Type B pancreatic cell (in vitro differentiated cells): ENCODE measurements around the gene CEACAM4. TPM values are rescaled to one million over a fixed set of nuclear protein-coding genes. Genes with fewer than 3 reads are reported as not detected.

ENCODE experiments used
- DNase-seq: peaks from one replicate; pipeline ENCODE4 v3.0.0; 2021; ENCODE audit warnings: mixed read lengths; ENCODE audit not compliant: unreplicated experiment; ENCODE audit errors: extremely low spot score
- H3K27ac Mint-ChIP-seq: 2 replicates; pipeline ENCODE4 v1.8.0; 2021; ENCODE audit warnings: mild to moderate bottlenecking, mixed read lengths
- H3K27me3 Mint-ChIP-seq: 2 replicates; pipeline ENCODE4 v1.8.0; 2021; ENCODE audit warnings: mixed read lengths
- H3K36me3 Mint-ChIP-seq: 2 replicates; pipeline ENCODE4 v1.8.0; 2021; ENCODE audit warnings: mixed read lengths
- H3K4me1 Mint-ChIP-seq: one replicate; pipeline ENCODE4 v1.8.0; 2021; ENCODE audit warnings: mixed read lengths; ENCODE audit not compliant: unreplicated experiment
- H3K4me3 Mint-ChIP-seq: 2 replicates; pipeline ENCODE4 v1.8.0; 2021; ENCODE audit warnings: mild to moderate bottlenecking, mixed read lengths
- H3K9me3 Mint-ChIP-seq: 2 replicates; pipeline ENCODE4 v1.8.0; 2021; ENCODE audit warnings: mixed read lengths
- total RNA-seq: library from RNA; stranded (reverse); gene quantifications from 2 replicates; pipeline ENCODE4 v1.2.1, GENCODE V29; 2021; ENCODE audit warnings: low replicate concordance
- TF ChIP-seq, protein P1 (sequence below): fragments of 200-600 bp; sonication (generic); conservative IDR thresholded peaks from 2 replicates; pipeline ENCODE4 v1.5.0; 2021; ENCODE audit warnings: antibody characterized with exemption, mild to moderate bottlenecking

CEACAM4 gene
- total RNA-seq, 1 donor from 2014 or later: not detected

DNA sequence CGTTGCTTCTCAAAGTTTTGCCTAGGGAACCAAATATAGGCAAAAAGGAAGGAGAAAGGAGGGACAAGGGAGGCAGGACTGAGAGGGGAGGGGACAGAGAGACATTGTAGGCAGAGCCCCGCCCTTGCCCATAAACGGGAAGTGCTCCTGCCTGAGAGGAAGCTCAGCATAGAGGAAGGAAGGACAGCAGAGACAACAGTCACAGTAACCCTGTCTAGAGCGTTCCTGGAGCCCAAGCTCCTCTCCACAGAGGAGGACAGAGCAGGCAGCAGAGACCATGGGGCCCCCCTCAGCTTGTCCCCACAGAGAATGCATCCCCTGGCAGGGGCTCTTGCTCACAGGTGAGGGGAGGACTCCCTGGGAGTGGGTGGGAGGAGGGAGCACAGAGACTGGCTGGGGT, 50.9 kb downstream of the CEACAM4 start, which contains the start of gene CEACAM21:
Gene CEACAM21, plus strand, starts transcription at position 169 of the 400 bp plus-strand sequence. Its CDS starts 109 bp downstream, at position 278.
- Mint-ChIP-seq H3K9me3 (peaks cover 10% of the 10 kb centered on the region), H3K4me3 (no peak within 1 kb of the TSS), H3K27me3 (peaks cover 6% of the 10 kb centered on the region)

DNA sequence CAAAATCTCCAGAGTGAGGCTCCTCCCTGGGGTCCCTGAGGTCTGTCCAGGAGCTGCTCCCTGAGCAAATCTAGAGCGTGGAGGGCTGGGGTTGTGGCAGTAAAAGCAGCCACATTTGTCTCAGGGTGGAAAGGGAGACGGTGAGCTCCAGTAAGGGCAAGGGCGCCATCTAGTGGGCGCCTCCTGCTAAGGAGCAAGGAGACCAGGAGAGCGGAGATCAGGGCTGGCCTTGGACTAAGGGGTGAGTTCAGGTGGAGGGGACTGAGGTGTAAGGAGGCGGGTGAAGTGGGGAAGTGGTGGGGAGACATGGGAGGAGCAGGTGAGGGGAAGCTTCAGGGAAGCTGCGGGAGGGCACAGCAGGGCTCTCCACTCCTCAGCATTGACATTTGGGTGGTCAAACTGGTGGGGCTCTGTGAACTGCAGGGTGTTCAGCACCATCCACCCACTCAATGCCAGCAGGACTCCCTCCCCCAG, 56.2 kb downstream of the CEACAM4 start:
- H3K27me3 Mint-ChIP-seq: peaks cover 29% of the 10 kb centered on the region
- TF ChIP-seq, protein P1, sequence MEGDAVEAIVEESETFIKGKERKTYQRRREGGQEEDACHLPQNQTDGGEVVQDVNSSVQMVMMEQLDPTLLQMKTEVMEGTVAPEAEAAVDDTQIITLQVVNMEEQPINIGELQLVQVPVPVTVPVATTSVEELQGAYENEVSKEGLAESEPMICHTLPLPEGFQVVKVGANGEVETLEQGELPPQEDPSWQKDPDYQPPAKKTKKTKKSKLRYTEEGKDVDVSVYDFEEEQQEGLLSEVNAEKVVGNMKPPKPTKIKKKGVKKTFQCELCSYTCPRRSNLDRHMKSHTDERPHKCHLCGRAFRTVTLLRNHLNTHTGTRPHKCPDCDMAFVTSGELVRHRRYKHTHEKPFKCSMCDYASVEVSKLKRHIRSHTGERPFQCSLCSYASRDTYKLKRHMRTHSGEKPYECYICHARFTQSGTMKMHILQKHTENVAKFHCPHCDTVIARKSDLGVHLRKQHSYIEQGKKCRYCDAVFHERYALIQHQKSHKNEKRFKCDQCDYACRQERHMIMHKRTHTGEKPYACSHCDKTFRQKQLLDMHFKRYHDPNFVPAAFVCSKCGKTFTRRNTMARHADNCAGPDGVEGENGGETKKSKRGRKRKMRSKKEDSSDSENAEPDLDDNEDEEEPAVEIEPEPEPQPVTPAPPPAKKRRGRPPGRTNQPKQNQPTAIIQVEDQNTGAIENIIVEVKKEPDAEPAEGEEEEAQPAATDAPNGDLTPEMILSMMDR: peak; percentile 80
- no peak for DNase-seq
- no peak overlapping the region for H3K4me3 Mint-ChIP-seq
- H3K27ac Mint-ChIP-seq: no peak overlapping the region
- H3K4me1 Mint-ChIP-seq: no peaks in the 10 kb centered on the region
- no peaks in the 10 kb centered on the region for H3K36me3 Mint-ChIP-seq
- no peaks in the 10 kb centered on the region for H3K9me3 Mint-ChIP-seq

More for the DNA sequence above, 50.9 kb downstream of the CEACAM4 start, which contains the start of gene CEACAM21:
- no peak for DNase-seq
- Mint-ChIP-seq H3K4me1 (no peaks in the 10 kb centered on the region), H3K27ac (no peak within 1 kb of the TSS), H3K36me3 (no peaks in the 10 kb centered on the region)
- TF ChIP-seq, protein P1: no peak

DNA sequence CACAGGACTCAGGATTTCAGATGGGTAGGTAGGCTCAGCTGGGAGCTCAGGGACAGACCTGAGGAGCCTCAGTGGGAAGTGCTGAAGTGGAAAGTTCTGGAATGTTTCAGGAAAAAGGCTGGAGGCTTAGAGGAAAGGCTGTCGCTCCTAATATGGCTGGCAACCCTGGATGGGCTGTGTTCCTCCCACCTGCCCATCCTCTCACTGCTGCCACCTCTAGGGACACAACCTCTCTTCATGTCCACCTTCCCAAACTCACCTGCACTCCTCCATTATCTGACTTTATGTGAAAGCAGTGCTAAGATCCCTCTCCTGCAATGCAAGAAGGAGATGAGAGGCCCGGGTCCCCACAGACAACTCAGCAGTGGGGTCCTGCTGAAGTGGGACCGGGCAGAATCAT, 56.7 kb downstream of the CEACAM4 start:
- Mint-ChIP-seq H3K4me3 (no peak overlapping the region), H3K36me3 (no peaks in the 10 kb centered on the region), H3K4me1 (no peaks in the 10 kb centered on the region), H3K27ac (no peak overlapping the region), H3K27me3 (peaks cover 32% of the 10 kb centered on the region), H3K9me3 (no peaks in the 10 kb centered on the region)
- TF ChIP-seq, protein P1: no peak
- no peak for DNase-seq

DNA sequence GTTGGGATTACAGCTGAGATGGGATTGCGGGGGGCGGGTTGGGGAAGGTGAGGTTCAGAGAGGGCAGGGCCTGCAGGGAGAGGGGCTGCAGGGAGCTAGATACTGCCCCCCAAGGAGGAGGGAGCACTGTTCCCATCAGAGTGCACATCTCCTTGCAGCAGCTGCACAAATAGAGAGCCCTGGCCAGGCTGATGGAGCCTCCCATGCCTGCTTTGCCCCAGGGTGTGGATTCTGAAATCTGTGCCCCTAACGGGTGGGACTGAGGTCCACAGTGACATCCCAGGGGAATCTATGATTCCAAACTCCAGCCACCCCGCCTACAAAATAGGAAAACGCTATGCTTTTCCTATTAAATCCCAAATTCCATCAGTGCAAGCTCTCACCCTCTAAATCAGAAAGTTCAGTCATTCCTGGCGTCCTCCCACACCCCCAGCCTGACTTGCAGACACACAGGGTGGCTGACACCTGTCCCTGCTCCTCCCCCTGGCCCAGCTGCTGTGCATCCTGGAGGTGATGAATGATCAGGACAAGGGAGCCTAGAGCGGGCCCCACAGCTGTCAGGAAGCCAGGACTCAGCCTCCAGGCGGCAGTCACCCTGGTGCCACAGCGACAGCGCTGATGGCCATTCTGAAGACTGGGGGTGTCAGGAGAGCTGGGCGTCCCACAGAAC, 57.3 kb downstream of the CEACAM4 start:
- Mint-ChIP-seq H3K27me3 (peaks cover 33% of the 10 kb centered on the region), H3K9me3 (no peaks in the 10 kb centered on the region), H3K36me3 (no peaks in the 10 kb centered on the region), H3K27ac (no peak overlapping the region), H3K4me1 (no peaks in the 10 kb centered on the region), H3K4me3 (no peak overlapping the region)
- no peak for DNase-seq
- TF ChIP-seq, protein P1: no peak

Other genes with a start within 250 kb of the CEACAM4 start
- 11.4 and 20.2 TPM in 2 replicates for gene EXOSC5, start 229.7 kb downstream of the CEACAM4 start, total RNA-seq
- 7.5 and 11.7 TPM in 2 replicates for gene BCKDHA, start 229.3 kb downstream of the CEACAM4 start, total RNA-seq
- 9.3 and 13.0 TPM in 2 replicates for gene B3GNT8, start 199.7 kb downstream of the CEACAM4 start, total RNA-seq
- 43.8 and 57.4 TPM in 2 replicates for gene DMAC2, start 187.2 kb downstream of the CEACAM4 start, total RNA-seq
- gene ERICH4, start 183.9 kb downstream of the CEACAM4 start, total RNA-seq: 0.56 and 0.81 TPM in 2 replicates
- not detected in 2 replicates for gene CEACAM21, start 50.9 kb downstream of the CEACAM4 start, total RNA-seq
- gene CEACAM7, start 61.2 kb upstream of the CEACAM4 start, total RNA-seq: 4.4 and 8.0 TPM in 2 replicates
- gene CEACAM5, start 81.6 kb upstream of the CEACAM4 start, total RNA-seq: 13.5 and 13.9 TPM in 2 replicates
- gene CEACAM6, start 128.5 kb upstream of the CEACAM4 start, total RNA-seq: 29.8 and 76.1 TPM in 2 replicates
- gene CEACAM3, start 169.5 kb upstream of the CEACAM4 start, total RNA-seq: not detected in 2 replicates
- not detected in 2 replicates for gene LYPD4, start 217.6 kb upstream of the CEACAM4 start, total RNA-seq
- gene DMRTC2, start 218.0 kb upstream of the CEACAM4 start, total RNA-seq: not detected in 2 replicates
- gene RPS19, start 233.2 kb upstream of the CEACAM4 start, total RNA-seq: 3,159 and 4,081 TPM in 2 replicates